ENCODE data around the gene MS4A15. TPM values are rescaled to one million over a fixed set of nuclear protein-coding genes. Genes with fewer than 3 reads are reported as not detected.

The MS4A15 gene
- total RNA-seq, 1 donor from 2014 or later, result not detected

GRCh38 chr11:60801194-60801593, 44.5 kb downstream of the MS4A15 start:
- Mint-ChIP-seq H3K9me3 (ENCODE audit: low read depth) (no peaks in the 10 kb centered on the region), H3K4me3 (ENCODE audit: low read depth) (no peak overlapping the region), H3K27me3 (peaks cover 35% of the 10 kb centered on the region), H3K4me1 (ENCODE audit: low read depth) (no peaks in the 10 kb centered on the region), H3K36me3 (ENCODE audit: insufficient read depth) (no peaks in the 10 kb centered on the region), H3K27ac (no peak overlapping the region)
- TF ChIP-seq CTCF (IDR thresholded peaks at IDR 0.05; ENCODE audit: unreplicated experiment), result no peak
- no peak for DNase-seq (ENCODE audit: low spot score, unreplicated experiment)

- Mint-ChIP-seq H3K4me1 (ENCODE audit: low read depth) (no peaks in the 10 kb centered on the region), H3K27me3 (peaks cover 34% of the 10 kb centered on the region), H3K9me3 (ENCODE audit: low read depth) (no peaks in the 10 kb centered on the region), H3K36me3 (ENCODE audit: insufficient read depth) (no peaks in the 10 kb centered on the region), H3K4me3 (ENCODE audit: low read depth) (no peak overlapping the region), H3K27ac (no peak overlapping the region)
- TF ChIP-seq CTCF (IDR thresholded peaks at IDR 0.05; ENCODE audit: unreplicated experiment), result no peak
- no peak for DNase-seq (ENCODE audit: low spot score, unreplicated experiment)
Observed at GRCh38 chr11:60803273-60803936, 46.7 kb downstream of the MS4A15 start.

- Mint-ChIP-seq H3K4me3 (ENCODE audit: low read depth) (no peak overlapping the region), H3K27me3 (peaks cover 21% of the 10 kb centered on the region), H3K36me3 (ENCODE audit: insufficient read depth) (no peaks in the 10 kb centered on the region), H3K27ac (no peak overlapping the region), H3K9me3 (ENCODE audit: low read depth) (no peaks in the 10 kb centered on the region), H3K4me1 (ENCODE audit: low read depth) (no peaks in the 10 kb centered on the region)
- no peak for DNase-seq (ENCODE audit: low spot score, unreplicated experiment)
- no peak for TF ChIP-seq CTCF (IDR thresholded peaks at IDR 0.05; ENCODE audit: unreplicated experiment)
Observed at GRCh38 chr11:60809249-60809648, 52.6 kb downstream of the MS4A15 start.

GRCh38 chr11:60809691-60810090, 53.0 kb downstream of the MS4A15 start:
- no peaks in the 10 kb centered on the region for H3K36me3 Mint-ChIP-seq (ENCODE audit: insufficient read depth)
- DNase-seq (ENCODE audit: low spot score, unreplicated experiment), result no peak
- peaks cover 21% of the 10 kb centered on the region for H3K27me3 Mint-ChIP-seq
- H3K4me3 Mint-ChIP-seq (ENCODE audit: low read depth), result no peak overlapping the region
- H3K4me1 Mint-ChIP-seq (ENCODE audit: low read depth), result no peaks in the 10 kb centered on the region
- H3K9me3 Mint-ChIP-seq (ENCODE audit: low read depth), result no peaks in the 10 kb centered on the region
- TF ChIP-seq CTCF (IDR thresholded peaks at IDR 0.05; ENCODE audit: unreplicated experiment), result no peak
- H3K27ac Mint-ChIP-seq, result no peak overlapping the region

GRCh38 chr11:60810151-60810550, 53.5 kb downstream of the MS4A15 start:
- Mint-ChIP-seq H3K4me3 (ENCODE audit: low read depth) (no peak overlapping the region), H3K27ac (no peak overlapping the region), H3K36me3 (ENCODE audit: insufficient read depth) (no peaks in the 10 kb centered on the region), H3K27me3 (peaks cover 21% of the 10 kb centered on the region), H3K4me1 (ENCODE audit: low read depth) (no peaks in the 10 kb centered on the region), H3K9me3 (ENCODE audit: low read depth) (no peaks in the 10 kb centered on the region)
- no peak for DNase-seq (ENCODE audit: low spot score, unreplicated experiment)
- no peak for TF ChIP-seq CTCF (IDR thresholded peaks at IDR 0.05; ENCODE audit: unreplicated experiment)
